AML-193 (cell line): ENCODE results near the gene GREB1L.
"Not testable (repeated sequence)": the region's sequence is repeated elsewhere in the genome, so short reads cannot be mapped to it uniquely, and the experiment has no call there.

Experiments
- DNase-seq, 2 experiments: peaks; one replicate each; lab custom pipeline; 2025; lab: John Stamatoyannopoulos, UW

GREB1L gene

GRCh38 chr18:21366896-21367295 is 124.9 kb downstream of the GREB1L start:
- DNase-seq, result no peak

DNA sequence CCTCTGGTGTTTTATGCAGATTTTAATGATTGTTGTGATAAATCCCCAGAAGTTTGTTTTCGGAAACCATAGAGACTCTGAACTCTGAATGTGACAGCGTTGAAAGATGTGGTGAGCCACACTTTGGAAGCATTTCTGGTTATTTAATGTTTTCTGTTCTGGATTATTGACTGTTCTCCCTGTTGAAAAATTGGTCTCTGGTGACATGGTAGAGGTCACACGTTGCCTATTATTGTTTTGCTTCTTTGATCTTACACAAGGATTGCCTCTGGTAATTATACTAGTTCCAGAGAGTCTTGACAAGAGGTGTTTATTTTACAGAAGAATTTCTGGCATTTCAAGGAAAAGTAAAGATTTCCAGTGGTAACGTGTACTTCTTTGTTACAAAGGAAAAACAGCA is 127.1 kb downstream of the GREB1L start:
- DNase-seq, result no peak

GRCh38 chr18:21369597-21369996 is 127.6 kb downstream of the GREB1L start:
- not testable (repeated sequence) for DNase-seq

DNA sequence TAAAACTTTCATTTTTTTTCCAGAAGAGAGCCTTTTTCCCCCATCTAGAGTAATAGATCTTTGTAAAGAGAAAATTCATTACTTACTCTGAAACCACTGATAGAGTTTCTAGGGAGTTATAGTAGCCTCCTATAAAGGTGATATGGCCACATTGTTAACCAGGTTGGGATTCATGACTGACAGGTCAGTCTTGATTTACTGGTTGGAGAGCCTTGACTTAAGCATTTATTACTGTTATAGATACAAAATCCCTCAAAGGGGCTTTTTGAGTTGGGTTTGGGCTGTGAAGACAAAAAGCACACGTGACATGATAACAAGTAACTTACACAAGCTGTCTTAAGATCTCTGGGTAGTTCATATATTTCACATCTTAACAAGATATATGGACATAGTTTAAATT is 141.0 kb downstream of the GREB1L start:
- DNase-seq, result no peak

DNA sequence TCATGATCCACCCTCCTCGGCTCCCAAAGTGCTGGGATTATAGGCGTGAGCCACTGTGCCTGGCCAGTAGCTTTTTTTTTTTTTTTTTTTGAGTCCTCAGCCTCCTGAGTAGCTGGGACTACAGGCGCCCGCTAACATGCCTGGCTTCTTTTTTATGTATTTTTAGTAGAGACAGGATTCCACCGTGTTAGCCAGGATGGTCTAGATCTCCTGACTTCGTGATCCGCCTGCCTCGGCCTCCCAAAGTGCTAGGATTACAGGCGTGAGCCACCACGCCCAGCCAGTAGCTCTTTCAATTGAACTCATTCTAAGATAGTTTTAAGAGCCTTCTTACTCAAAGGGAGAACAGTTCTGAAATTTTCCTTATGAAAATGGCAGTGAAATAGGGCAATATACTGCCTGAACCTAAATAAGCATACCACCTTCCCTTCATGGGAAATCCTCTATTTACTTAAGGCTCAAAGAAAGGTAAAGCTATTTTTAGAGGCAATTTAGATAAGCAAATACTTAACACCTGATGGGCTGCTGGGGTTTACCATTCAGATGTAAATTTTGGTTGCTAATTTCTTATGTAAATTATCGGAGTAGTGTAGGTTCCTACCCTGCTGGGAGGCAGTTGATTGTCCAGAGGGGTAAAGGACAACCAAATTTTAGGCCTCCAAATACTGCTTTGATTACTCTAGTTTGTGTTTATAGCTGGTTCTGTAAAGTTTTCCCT is 144.7 kb downstream of the GREB1L start:
- DNase-seq, result no peak

- no peak for DNase-seq
These were observed 145.9 kb downstream of the GREB1L start for GRCh38 chr18:21387886-21388285.

DNA sequence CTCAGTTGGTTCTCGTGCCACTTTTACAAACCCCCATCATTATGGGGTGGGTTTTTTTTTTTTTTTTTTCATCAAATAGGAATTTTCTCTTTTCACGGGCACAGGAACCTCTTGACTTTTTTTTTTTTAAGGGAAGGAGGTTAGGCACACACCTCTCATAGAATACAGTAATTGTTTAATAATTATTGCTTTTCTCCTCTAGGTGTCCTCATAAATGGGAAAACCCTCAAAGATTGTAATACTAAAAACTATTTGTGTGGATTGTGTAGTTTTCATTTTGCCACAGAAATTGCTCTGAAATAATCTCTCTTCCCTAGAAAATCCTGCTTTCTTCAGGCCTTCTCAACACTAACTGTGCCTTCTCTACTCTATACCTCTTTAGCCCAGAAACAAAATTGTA is 147.3 kb downstream of the GREB1L start:
- no peak for DNase-seq

- no peak for DNase-seq
These were observed 147.9 kb downstream of the GREB1L start for GRCh38 chr18:21389903-21390302.

- DNase-seq, result no peak
These were observed 149.1 kb downstream of the GREB1L start for GRCh38 chr18:21391074-21391673.

GRCh38 chr18:21393986-21394385 is 152.0 kb downstream of the GREB1L start:
- no peak for DNase-seq

DNA sequence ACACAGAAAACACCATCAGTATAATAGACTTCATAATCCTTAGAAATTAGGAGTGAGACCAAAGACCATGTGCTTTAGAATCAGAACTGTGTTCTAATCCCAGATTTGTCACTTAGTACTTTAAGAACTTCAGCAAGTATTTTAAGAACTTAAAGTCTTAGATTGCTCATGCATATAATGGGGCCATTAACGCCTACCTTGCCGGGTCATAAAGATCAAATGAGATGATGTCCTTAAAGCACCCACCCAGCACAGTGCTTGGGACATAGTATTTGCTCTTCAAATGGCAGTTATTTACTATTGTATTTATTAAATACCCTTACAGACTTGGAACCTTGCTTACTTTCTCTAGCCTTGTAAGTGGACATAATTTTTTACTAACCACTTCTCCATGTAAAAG is 156.1 kb downstream of the GREB1L start:
- no peak for DNase-seq

- DNase-seq, result no peak
These were observed 160.2 kb downstream of the GREB1L start for GRCh38 chr18:21402272-21402671.

DNA sequence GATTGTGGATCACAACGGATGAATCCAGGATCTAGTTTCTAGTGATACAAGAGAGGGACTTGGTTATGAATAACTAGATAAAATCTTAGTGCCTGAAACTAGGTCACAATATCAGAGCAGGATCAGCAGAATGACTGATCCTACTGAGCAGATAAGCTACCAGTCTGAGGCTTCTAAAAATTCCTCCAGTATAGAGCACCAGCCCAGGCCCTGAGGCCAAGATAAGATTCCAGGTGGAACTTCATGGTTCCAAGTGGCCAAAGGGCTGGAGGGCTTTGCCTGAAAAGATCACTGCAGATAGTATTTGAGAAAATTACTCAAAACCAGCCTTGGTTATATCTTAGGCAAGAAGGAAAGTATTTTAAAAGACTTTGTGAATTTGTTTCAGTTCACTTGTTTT is 162.4 kb downstream of the GREB1L start:
- DNase-seq, result no peak

GRCh38 chr18:21406116-21406515 is 164.1 kb downstream of the GREB1L start:
- no peak for DNase-seq

DNA sequence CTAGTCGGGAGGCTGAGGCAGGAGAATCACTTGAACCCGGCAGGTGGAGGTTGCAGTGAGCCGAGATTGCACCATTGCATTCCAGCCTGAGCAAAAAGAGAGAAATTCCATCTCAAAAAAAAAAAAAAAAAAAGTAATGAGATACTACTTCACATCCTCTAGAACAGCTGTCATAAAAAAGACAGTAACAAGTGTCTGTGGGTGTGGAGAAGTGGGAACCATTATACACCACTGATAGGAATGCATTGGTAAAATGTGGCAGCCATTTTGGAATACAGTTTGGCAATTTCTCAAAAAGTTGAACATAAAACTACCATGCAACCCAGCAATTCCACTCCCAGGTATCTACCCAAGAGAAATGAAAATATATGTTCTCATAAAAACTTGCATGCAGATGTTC is 166.6 kb downstream of the GREB1L start:
- no peak for DNase-seq

DNA sequence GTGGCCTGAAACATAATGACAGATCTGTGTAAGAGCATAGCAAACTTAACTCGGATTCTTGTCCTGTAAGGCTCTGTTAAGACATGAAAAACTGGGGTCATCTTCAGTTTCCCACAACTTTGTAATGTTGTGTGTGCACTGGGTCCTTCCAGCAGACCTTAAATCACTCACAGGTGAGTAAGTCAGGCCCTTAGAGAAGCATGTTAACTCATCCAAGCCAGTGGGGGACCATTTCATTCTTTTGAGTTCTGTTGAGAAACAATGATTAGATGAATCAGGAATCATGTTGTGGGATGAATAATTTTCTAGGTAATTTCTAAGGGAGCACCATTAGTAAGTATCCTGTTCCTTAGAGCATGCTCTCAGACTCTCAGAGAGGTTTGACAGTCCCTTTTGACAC is 191.4 kb downstream of the GREB1L start:
- DNase-seq, result no peak

- DNase-seq, result no peak
These were observed 197.4 kb downstream of the GREB1L start for GRCh38 chr18:21439431-21439846.

DNA sequence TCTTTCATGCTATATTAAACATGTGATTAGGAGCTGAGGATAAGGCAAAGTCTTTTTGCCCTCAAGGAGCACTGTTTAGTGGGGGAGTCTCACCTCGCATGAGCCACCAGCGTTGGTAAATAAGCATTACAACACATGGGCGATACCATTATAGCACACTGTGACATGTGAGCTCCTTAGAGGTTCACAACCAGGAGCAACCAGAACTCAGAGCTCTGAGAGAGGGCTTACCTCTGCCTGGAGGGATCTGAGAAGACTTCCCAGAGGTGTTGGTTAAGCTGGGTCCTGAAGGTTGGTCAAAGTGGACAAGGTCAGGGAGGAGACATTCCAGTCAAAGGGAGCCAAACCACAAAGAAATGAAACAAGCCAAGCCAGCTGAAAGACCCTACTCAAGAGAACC is 199.6 kb downstream of the GREB1L start:
- DNase-seq, result no peak

DNA sequence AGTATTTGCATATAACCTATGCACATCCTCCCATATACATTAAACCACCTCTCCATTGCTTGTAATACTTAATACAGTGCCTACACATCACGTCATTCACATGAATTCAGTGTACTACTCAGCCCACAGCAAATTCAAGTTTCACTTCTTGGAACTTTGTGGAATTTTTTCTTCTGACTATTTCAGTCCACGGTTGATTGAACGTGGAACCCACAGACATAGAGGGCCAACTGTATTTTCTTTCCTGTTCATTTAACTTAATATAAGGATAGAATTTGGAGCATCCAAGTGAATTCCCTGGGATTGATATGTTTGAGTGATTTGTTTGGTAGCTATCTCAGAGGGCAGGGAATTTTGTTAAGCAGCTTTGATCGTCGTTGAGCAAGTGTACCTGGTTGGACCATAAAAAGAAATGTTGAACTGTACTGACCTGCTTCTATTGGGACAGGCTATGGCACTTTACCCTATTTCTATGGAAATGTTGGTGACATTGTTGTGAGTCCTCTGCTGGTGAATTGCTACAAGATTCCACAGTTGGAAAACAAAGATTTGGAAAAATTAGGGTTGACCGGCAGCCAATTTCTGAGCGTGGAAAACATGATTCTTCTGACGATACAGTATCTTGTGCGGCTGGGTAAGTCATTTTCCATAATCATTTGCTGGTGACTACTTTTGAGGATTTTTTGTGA is 201.9 kb downstream of the GREB1L start:
- no peak for DNase-seq

GRCh38 chr18:21444465-21445212 is 202.6 kb downstream of the GREB1L start:
- peak; percentile 27 to 49 for DNase-seq

GRCh38 chr18:21448299-21448698 is 206.3 kb downstream of the GREB1L start:
- no peak for DNase-seq
